ENCODE measurements around the gene DECR2. TPM values are rescaled to one million over a fixed set of nuclear protein-coding genes. Genes with fewer than 3 reads are reported as not detected.

Gene DECR2
- total and polyA plus RNA-seq, 2 of the 13 experiments (the other 11 are each of a cell fraction or from before 2014, with no cell fraction given): 36.3 to 44.6 TPM

DNA sequence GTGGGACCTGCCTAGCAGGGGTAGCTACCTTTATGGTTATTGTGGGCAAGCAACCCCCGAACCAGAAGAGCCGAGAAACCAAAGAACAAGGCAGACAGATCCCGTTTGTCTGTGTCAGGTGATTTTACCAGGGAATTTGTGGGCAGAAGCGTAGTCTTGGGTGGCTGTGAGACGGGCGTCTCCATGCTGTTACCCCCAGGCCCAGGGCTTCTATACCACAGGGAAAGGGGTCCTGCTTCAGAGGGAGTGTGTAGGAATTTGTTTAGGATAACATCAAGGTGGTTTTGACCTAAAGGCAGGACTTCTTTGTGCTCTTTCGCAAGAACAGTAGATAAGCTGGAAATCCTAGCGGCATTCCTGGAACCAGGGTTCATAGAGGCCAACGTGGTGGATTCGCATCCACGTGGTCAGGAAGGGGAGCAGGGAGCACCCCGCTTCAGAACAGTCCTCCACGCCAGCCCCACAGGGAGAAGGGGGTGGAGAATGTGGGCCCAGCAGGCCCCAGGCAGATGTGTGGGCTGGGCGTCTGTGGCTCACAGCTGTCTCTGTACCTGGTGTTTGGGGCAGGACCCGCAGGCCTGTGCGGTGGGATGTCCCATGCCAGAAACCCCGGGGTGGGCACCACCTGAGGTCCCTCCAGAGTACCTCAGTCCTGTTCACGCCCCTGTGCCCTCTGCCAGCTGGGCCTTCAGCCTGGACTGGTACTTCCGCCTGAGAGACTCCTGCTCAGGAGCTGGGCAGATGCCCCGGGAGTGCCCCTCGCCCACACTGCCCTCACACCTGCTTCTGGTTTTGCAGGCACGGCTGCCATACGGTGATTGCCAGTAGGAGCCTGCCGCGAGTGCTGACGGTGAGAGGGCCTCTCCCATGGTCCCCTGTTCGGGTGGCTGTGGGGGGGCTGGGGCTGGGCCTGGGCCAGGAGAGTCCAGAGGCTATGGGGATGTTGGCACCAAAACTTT lies 4.1 kb downstream of the DECR2 start (continued):
- peak; percentile 72; the same call in 1 of the 2 replicates for TF ChIP-seq ZNF510 (CRISPR knock-in tag; IDR thresholded peaks at IDR 0.05; ENCODE audit: low read depth)
- TF ChIP-seq, protein P1, sequence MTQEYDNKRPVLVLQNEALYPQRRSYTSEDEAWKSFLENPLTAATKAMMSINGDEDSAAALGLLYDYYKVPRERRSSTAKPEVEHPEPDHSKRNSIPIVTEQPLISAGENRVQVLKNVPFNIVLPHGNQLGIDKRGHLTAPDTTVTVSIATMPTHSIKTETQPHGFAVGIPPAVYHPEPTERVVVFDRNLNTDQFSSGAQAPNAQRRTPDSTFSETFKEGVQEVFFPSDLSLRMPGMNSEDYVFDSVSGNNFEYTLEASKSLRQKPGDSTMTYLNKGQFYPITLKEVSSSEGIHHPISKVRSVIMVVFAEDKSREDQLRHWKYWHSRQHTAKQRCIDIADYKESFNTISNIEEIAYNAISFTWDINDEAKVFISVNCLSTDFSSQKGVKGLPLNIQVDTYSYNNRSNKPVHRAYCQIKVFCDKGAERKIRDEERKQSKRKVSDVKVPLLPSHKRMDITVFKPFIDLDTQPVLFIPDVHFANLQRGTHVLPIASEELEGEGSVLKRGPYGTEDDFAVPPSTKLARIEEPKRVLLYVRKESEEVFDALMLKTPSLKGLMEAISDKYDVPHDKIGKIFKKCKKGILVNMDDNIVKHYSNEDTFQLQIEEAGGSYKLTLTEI (CRISPR knock-in tag; conservative IDR thresholded peaks at IDR 0.05): no peak
- no peak for TF ChIP-seq MTF2 (CRISPR knock-in tag; IDR thresholded peaks at IDR 0.05; ENCODE audit: borderline replicate concordance)
- peak; percentile 88 for TF ChIP-seq TGIF2 (CRISPR knock-in tag; IDR thresholded peaks at IDR 0.05)
- TF ChIP-seq, protein P2, sequence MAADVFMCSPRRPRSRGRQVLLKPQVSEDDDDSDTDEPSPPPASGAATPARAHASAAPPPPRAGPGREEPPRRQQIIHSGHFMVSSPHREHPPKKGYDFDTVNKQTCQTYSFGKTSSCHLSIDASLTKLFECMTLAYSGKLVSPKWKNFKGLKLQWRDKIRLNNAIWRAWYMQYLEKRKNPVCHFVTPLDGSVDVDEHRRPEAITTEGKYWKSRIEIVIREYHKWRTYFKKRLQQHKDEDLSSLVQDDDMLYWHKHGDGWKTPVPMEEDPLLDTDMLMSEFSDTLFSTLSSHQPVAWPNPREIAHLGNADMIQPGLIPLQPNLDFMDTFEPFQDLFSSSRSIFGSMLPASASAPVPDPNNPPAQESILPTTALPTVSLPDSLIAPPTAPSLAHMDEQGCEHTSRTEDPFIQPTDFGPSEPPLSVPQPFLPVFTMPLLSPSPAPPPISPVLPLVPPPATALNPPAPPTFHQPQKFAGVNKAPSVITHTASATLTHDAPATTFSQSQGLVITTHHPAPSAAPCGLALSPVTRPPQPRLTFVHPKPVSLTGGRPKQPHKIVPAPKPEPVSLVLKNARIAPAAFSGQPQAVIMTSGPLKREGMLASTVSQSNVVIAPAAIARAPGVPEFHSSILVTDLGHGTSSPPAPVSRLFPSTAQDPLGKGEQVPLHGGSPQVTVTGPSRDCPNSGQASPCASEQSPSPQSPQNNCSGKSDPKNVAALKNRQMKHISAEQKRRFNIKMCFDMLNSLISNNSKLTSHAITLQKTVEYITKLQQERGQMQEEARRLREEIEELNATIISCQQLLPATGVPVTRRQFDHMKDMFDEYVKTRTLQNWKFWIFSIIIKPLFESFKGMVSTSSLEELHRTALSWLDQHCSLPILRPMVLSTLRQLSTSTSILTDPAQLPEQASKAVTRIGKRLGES (CRISPR knock-in tag; IDR thresholded peaks at IDR 0.05; ENCODE audit: borderline replicate concordance): no peak
- no peak for TF ChIP-seq SSRP1 (CRISPR knock-in tag; IDR thresholded peaks at IDR 0.05)
- TF ChIP-seq RBM39 (IDR thresholded peaks at IDR 0.05; ENCODE audit: low read depth, low read length, poor library complexity, severe bottlenecking): peak; percentile 50
- no peak for TF ChIP-seq EZH2 (conservative IDR thresholded peaks at IDR 0.05; ENCODE audit: low read depth, low read length)
- TF ChIP-seq ZNF501 (CRISPR knock-in tag; IDR thresholded peaks at IDR 0.05): no peak
- TF ChIP-seq ZNF709 (CRISPR knock-in tag; IDR thresholded peaks at IDR 0.05): no peak
- TF ChIP-seq, protein P3, sequence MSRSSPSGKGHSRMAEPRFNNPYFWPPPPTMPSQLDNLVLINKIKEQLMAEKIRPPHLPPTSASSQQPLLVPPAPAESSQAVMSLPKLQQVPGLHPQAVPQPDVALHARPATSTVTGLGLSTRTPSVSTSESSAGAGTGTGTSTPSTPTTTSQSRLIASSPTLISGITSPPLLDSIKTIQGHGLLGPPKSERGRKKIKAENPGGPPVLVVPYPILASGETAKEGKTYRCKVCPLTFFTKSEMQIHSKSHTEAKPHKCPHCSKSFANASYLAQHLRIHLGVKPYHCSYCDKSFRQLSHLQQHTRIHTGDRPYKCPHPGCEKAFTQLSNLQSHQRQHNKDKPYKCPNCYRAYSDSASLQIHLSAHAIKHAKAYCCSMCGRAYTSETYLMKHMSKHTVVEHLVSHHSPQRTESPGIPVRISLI (CRISPR knock-in tag; IDR thresholded peaks at IDR 0.05; ENCODE audit: borderline replicate concordance): peak; percentile 46; the same call in 1 of the 2 replicates
- TF ChIP-seq, protein P4, sequence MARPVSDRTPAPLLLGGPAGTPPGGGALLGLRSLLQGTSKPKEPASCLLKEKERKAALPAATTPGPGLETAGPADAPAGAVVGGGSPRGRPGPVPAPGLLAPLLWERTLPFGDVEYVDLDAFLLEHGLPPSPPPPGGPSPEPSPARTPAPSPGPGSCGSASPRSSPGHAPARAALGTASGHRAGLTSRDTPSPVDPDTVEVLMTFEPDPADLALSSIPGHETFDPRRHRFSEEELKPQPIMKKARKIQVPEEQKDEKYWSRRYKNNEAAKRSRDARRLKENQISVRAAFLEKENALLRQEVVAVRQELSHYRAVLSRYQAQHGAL (CRISPR knock-in tag; IDR thresholded peaks at IDR 0.05; ENCODE audit: not compliant biosample characterization): no peak
- TF ChIP-seq, protein P5, sequence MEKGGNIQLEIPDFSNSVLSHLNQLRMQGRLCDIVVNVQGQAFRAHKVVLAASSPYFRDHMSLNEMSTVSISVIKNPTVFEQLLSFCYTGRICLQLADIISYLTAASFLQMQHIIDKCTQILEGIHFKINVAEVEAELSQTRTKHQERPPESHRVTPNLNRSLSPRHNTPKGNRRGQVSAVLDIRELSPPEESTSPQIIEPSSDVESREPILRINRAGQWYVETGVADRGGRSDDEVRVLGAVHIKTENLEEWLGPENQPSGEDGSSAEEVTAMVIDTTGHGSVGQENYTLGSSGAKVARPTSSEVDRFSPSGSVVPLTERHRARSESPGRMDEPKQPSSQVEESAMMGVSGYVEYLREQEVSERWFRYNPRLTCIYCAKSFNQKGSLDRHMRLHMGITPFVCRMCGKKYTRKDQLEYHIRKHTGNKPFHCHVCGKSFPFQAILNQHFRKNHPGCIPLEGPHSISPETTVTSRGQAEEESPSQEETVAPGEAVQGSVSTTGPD (CRISPR knock-in tag; IDR thresholded peaks at IDR 0.05): no peak
- TF ChIP-seq, protein P6, sequence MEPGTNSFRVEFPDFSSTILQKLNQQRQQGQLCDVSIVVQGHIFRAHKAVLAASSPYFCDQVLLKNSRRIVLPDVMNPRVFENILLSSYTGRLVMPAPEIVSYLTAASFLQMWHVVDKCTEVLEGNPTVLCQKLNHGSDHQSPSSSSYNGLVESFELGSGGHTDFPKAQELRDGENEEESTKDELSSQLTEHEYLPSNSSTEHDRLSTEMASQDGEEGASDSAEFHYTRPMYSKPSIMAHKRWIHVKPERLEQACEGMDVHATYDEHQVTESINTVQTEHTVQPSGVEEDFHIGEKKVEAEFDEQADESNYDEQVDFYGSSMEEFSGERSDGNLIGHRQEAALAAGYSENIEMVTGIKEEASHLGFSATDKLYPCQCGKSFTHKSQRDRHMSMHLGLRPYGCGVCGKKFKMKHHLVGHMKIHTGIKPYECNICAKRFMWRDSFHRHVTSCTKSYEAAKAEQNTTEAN (CRISPR knock-in tag; conservative IDR thresholded peaks at IDR 0.05): 0 out of 2 replicates have a peak, but pooled peaks have one; percentile 65
- TF ChIP-seq MYNN (CRISPR knock-in tag; IDR thresholded peaks at IDR 0.05; ENCODE audit: low read depth): no peak
- peak; percentile 84; the same call in 1 of the 2 replicates for TF ChIP-seq ZSCAN29 (CRISPR knock-in tag; conservative IDR thresholded peaks at IDR 0.05)
- no peak for TF ChIP-seq MED8 (CRISPR knock-in tag; IDR thresholded peaks at IDR 0.05; ENCODE audit: insufficient replicate concordance)
- no peak for TF ChIP-seq EEA1 (CRISPR knock-in tag; IDR thresholded peaks at IDR 0.05; ENCODE audit: borderline replicate concordance)

Measured in HepG2 (cell line).